HCT116 (cell line): Measurements from ENCODE around the gene DCLK3. TPM values are rescaled to one million over a fixed set of nuclear protein-coding genes. Genes with fewer than 3 reads are reported as not detected.

ENCODE experiments used
- total RNA-seq: library from RNA; stranded (reverse); gene quantifications from one replicate; pipeline ENCODE4 v1.2.1, GENCODE V29; 2021; ENCODE audit not compliant: unreplicated experiment

Gene DCLK3
- total RNA-seq, 1 experiment from 2014 or later, result not detected

Other genes with a start within 250 kb of the DCLK3 start
- gene TRANK1, start 180.5 kb upstream of the DCLK3 start, total RNA-seq, result 1.1 TPM
- gene EPM2AIP1, start 228.6 kb upstream of the DCLK3 start, total RNA-seq, result 8.7 TPM
- gene MLH1, start 229.0 kb upstream of the DCLK3 start, total RNA-seq, result 9.6 TPM